ENCODE measurements around the gene NOS3. TPM values are rescaled to one million over a fixed set of nuclear protein-coding genes. Genes with fewer than 3 reads are reported as not detected.

NOS3 gene
- total RNA-seq, 4 donors from 2014 or later, result 6.6 to 50.1 (median 15.8) TPM

DNA sequence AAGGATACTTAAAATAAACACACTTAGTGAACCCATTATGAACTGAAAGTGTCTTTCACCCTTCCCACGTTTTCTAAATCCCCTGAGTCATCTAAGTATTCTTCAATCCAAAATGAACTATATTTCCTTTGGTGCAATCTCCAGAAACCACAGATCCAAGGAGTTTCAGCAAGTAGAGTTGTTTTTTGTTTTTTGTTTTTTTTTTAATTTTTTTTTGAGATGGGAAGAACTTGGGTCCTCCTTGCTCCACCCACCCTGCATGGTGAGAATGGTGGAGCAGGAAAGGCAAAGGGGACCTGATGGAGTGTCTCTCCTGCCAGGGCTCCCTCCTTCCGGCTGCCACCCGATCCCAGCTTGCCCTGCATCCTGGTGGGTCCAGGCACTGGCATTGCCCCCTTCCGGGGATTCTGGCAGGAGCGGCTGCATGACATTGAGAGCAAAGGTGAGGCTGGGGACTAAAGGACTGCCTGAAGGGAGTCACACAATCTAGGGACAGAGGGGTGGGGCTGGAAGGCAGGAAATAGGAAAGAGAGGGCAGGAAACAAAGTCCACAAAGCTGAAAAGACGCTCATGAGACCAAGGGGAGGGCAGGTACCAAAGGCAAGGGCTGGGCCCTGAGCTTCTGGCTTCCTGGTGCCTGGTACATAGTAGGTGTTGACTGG, 21.3 kb downstream of the NOS3 start:
- intact Hi-C loops (cut with DNase I; ENCODE audit: low total_unique reads), result no loop called here

DNA sequence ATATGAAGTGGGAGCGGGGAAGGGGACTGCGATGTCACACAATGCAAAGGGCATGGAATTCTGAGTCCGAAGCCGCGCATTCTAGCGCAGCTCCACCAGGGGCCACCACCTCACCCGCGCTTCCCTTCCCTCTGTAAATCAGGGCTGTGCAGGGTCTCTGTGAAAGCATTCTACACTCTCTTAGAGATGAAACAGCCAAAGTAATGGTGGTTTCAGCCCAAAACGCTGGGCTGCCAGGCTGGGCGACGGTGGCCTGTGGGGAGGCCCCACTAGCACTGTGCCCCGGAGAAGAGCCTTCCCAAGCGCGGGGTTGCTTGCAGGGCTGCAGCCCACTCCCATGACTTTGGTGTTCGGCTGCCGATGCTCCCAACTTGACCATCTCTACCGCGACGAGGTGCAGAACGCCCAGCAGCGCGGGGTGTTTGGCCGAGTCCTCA, 22.1 kb downstream of the NOS3 start:
- Histone ChIP-seq H3K4me3 (no peak overlapping the region), H3K27me3 (peaks cover 4 to 5% of the 10 kb centered on the region in 2 donors), H3K9me3 (no peaks in the 10 kb centered on the region), H3K4me1 (peaks cover 0 to 11% of the 10 kb centered on the region in 2 donors), H3K27ac (no peak overlapping the region), H3K36me3 (no peaks in the 10 kb centered on the region)
- intact Hi-C loops (cut with DNase I; ENCODE audit: low total_unique reads), result no loop called here
- DNase-seq, result no peak
- TF ChIP-seq, protein P1, sequence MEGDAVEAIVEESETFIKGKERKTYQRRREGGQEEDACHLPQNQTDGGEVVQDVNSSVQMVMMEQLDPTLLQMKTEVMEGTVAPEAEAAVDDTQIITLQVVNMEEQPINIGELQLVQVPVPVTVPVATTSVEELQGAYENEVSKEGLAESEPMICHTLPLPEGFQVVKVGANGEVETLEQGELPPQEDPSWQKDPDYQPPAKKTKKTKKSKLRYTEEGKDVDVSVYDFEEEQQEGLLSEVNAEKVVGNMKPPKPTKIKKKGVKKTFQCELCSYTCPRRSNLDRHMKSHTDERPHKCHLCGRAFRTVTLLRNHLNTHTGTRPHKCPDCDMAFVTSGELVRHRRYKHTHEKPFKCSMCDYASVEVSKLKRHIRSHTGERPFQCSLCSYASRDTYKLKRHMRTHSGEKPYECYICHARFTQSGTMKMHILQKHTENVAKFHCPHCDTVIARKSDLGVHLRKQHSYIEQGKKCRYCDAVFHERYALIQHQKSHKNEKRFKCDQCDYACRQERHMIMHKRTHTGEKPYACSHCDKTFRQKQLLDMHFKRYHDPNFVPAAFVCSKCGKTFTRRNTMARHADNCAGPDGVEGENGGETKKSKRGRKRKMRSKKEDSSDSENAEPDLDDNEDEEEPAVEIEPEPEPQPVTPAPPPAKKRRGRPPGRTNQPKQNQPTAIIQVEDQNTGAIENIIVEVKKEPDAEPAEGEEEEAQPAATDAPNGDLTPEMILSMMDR (IDR thresholded peaks at IDR 0.05), result peak; percentile 20 to 54 (median 32)
- no peak for TF ChIP-seq POLR2A (IDR thresholded peaks at IDR 0.05)

More for the DNA sequence above, 21.3 kb downstream of the NOS3 start:
- Histone ChIP-seq H3K9me3 (no peaks in the 10 kb centered on the region), H3K4me1 (peaks cover 0 to 9% of the 10 kb centered on the region in 2 donors), H3K4me3 (no peak overlapping the region), H3K27me3 (peaks cover 0 to 5% of the 10 kb centered on the region in 2 donors), H3K27ac (no peak overlapping the region), H3K36me3 (no peaks in the 10 kb centered on the region)
- TF ChIP-seq POLR2A (IDR thresholded peaks at IDR 0.05), result no peak
- no peak for DNase-seq

DNA sequence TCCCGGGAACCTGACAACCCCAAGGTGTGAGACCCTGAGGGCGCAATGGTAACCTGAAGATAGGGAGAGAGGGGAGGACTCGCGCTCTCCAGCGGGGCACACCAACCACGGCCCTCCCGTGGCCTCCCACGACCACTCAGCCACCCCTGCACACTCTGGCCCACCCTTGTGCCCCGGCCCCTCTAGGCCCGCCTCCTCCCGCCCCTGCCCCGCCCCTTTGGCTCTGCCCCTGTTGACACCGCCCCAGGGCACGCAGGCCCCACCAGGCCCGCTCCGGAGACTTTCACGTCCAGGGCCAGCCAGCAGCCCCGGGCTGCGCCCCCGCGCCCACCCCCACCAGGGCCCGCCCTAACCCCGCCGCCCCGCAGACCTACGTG, 22.5 kb downstream of the NOS3 start:
- no peak overlapping the region for H3K4me3 ChIP-seq
- H3K36me3 ChIP-seq, result no peaks in the 10 kb centered on the region
- TF ChIP-seq, protein P1 (IDR thresholded peaks at IDR 0.05), result no peak
- no peak for TF ChIP-seq POLR2A (IDR thresholded peaks at IDR 0.05)
- intact Hi-C loops (cut with DNase I; ENCODE audit: low total_unique reads), result no loop called here
- H3K4me1 ChIP-seq, result peaks cover 0 to 16% of the 10 kb centered on the region in 2 donors
- peaks cover 5% of the 10 kb centered on the region in 2 donors for H3K27me3 ChIP-seq
- no peak for DNase-seq
- no peak overlapping the region for H3K27ac ChIP-seq
- H3K9me3 ChIP-seq, result no peaks in the 10 kb centered on the region

DNA sequence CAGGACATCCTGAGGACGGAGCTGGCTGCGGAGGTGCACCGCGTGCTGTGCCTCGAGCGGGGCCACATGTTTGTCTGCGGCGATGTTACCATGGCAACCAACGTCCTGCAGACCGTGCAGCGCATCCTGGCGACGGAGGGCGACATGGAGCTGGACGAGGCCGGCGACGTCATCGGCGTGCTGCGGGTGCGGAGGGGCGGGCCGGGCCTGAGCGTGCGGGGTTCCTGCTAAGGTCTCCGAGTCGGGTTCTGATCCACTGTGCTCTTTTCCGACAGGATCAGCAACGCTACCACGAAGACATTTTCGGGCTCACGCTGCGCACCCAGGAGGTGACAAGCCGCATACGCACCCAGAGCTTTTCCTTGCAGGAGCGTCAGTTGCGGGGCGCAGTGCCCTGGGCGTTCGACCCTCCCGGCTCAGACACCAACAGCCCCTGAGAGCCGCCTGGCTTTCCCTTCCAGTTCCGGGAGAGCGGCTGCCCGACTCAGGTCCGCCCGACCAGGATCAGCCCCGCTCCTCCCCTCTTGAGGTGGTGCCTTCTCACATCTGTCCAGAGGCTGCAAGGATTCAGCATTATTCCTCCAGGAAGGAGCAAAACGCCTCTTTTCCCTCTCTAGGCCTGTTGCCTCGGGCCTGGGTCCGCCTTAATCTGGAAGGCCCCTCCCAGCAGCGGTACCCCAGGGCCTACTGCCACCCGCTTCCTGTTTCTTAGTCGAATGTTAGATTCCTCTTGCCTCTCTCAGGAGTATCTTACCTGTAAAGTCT, 23.1 kb downstream of the NOS3 start:
- peaks cover 0 to 16% of the 10 kb centered on the region in 2 donors for H3K4me1 ChIP-seq
- no peak overlapping the region for H3K4me3 ChIP-seq
- TF ChIP-seq POLR2A (IDR thresholded peaks at IDR 0.05), result no peak
- TF ChIP-seq, protein P1 (IDR thresholded peaks at IDR 0.05), result no peak
- no peak overlapping the region for H3K27ac ChIP-seq
- peak; percentile 35 to 54 for DNase-seq
- intact Hi-C loops (cut with DNase I; ENCODE audit: low total_unique reads), result no loop called here
- H3K36me3 ChIP-seq, result no peaks in the 10 kb centered on the region
- H3K27me3 ChIP-seq, result peaks cover 5 to 7% of the 10 kb centered on the region in 2 donors
- no peaks in the 10 kb centered on the region for H3K9me3 ChIP-seq

DNA sequence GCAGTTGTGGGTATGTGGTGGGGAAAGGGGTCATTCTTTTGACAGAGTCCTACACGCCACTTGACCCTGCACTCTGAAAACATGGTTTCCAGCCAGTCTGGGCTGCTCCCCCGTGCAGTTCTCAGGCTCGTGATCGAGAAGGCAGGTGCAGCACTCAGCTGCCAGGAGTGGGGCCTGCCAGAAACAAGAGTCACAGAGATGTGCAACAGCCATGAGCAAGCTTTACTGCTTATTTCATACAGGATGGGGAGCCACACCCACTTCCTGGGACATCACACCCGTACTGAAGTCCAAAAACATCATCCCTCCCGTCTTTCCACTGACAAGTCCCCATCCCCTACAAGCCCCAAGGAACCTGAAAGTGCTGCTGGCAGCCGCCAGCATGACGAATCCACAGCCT, 24.1 kb downstream of the NOS3 start:
- Histone ChIP-seq H3K36me3 (no peaks in the 10 kb centered on the region), H3K4me3 (no peak overlapping the region), H3K4me1 (peaks cover 0 to 18% of the 10 kb centered on the region in 2 donors), H3K27ac (no peak overlapping the region), H3K9me3 (no peaks in the 10 kb centered on the region), H3K27me3 (peaks cover 5 to 10% of the 10 kb centered on the region in 2 donors)
- no peak for DNase-seq
- intact Hi-C loops (cut with DNase I; ENCODE audit: low total_unique reads), result no loop called here
- no peak for TF ChIP-seq POLR2A (IDR thresholded peaks at IDR 0.05)
- TF ChIP-seq, protein P1 (IDR thresholded peaks at IDR 0.05), result no peak

All from uterus (tissue), 4 donors.